ENCODE results near the gene PLCH1.

Gene PLCH1

GRCh38 chr3:155549087-155549486, 195.8 kb downstream of the PLCH1 start:
- DNase-seq (ENCODE audit: low read depth, low spot score) = no peak

- no peak for DNase-seq (ENCODE audit: low read depth, low spot score)
These were observed 196.7 kb downstream of the PLCH1 start for GRCh38 chr3:155548195-155548594.

- no peak for DNase-seq (ENCODE audit: low read depth, low spot score)
These were observed 209.8 kb downstream of the PLCH1 start for GRCh38 chr3:155535098-155535497.

- no peak for DNase-seq (ENCODE audit: low read depth, low spot score)
These were observed 216.3 kb downstream of the PLCH1 start for GRCh38 chr3:155528579-155528978.

- no peak for DNase-seq (ENCODE audit: low read depth, low spot score)
These were observed 219.5 kb downstream of the PLCH1 start for GRCh38 chr3:155525324-155525833.

GRCh38 chr3:155520463-155520862, 224.4 kb downstream of the PLCH1 start:
- DNase-seq (ENCODE audit: low read depth, low spot score) = no peak

- DNase-seq (ENCODE audit: low read depth, low spot score) = no peak
These were observed 225.8 kb downstream of the PLCH1 start for GRCh38 chr3:155519078-155519477.

- no peak for DNase-seq (ENCODE audit: low read depth, low spot score)
These were observed 227.0 kb downstream of the PLCH1 start for GRCh38 chr3:155517903-155518302.

- no peak for DNase-seq (ENCODE audit: low read depth, low spot score)
These were observed 228.4 kb downstream of the PLCH1 start for GRCh38 chr3:155516439-155516838.

- DNase-seq (ENCODE audit: low read depth, low spot score) = no peak
These were observed 232.0 kb downstream of the PLCH1 start for GRCh38 chr3:155512867-155513261.

GRCh38 chr3:155512175-155512866, 232.6 kb downstream of the PLCH1 start:
- no peak for DNase-seq (ENCODE audit: low read depth, low spot score)

GRCh38 chr3:155504682-155505081, 240.2 kb downstream of the PLCH1 start:
- DNase-seq (ENCODE audit: low read depth, low spot score) = no peak

GRCh38 chr3:155502630-155503029, 242.2 kb downstream of the PLCH1 start:
- DNase-seq (ENCODE audit: low read depth, low spot score) = no peak

GRCh38 chr3:155500194-155500818, 244.6 kb downstream of the PLCH1 start:
- DNase-seq (ENCODE audit: low read depth, low spot score) = no peak

- DNase-seq (ENCODE audit: low read depth, low spot score) = no peak
These were observed 246.8 kb downstream of the PLCH1 start for GRCh38 chr3:155497930-155498647.

GRCh38 chr3:155496206-155496605, 248.7 kb downstream of the PLCH1 start:
- no peak for DNase-seq (ENCODE audit: low read depth, low spot score)

- no peak for DNase-seq (ENCODE audit: low read depth, low spot score)
These were observed 249.5 kb downstream of the PLCH1 start for GRCh38 chr3:155495387-155495786.

- DNase-seq (ENCODE audit: low read depth, low spot score) = no peak
These were observed 250.5 kb downstream of the PLCH1 start for GRCh38 chr3:155494332-155494731.

- DNase-seq (ENCODE audit: low read depth, low spot score) = no peak
These were observed 252.0 kb downstream of the PLCH1 start for GRCh38 chr3:155492841-155493240.

- no peak for DNase-seq (ENCODE audit: low read depth, low spot score)
These were observed 253.2 kb downstream of the PLCH1 start for GRCh38 chr3:155491696-155492095.

- no peak for DNase-seq (ENCODE audit: low read depth, low spot score)
These were observed 256.2 kb downstream of the PLCH1 start for GRCh38 chr3:155488671-155489070.

- no peak for DNase-seq (ENCODE audit: low read depth, low spot score)
These were observed 259.0 kb downstream of the PLCH1 start for GRCh38 chr3:155485897-155486296.

GRCh38 chr3:155481591-155481990, 263.3 kb downstream of the PLCH1 start:
- DNase-seq (ENCODE audit: low read depth, low spot score) = no peak
